Measurements from ENCODE around the gene HHLA2.
"Not testable (repeated sequence)": the region's sequence is repeated elsewhere in the genome, so short reads cannot be mapped to it uniquely, and the experiment has no call there.

The HHLA2 gene

GRCh38 chr3:108343491-108343890 lies 47.1 kb downstream of the HHLA2 start:
- no peak for DNase-seq

- peak; percentile 4 for DNase-seq
Measured at GRCh38 chr3:108345492-108346205, 49.3 kb downstream of the HHLA2 start.

- DNase-seq, result no peak
Measured at GRCh38 chr3:108346301-108347227, 50.2 kb downstream of the HHLA2 start.

- DNase-seq, result no peak
Measured at GRCh38 chr3:108352176-108352575, 55.8 kb downstream of the HHLA2 start.

- DNase-seq, result no peak
Measured at GRCh38 chr3:108354562-108354961, 58.2 kb downstream of the HHLA2 start.

GRCh38 chr3:108357042-108357441 lies 60.7 kb downstream of the HHLA2 start:
- DNase-seq, result no peak

GRCh38 chr3:108359011-108359410 lies 62.7 kb downstream of the HHLA2 start:
- no peak for DNase-seq

GRCh38 chr3:108376026-108376425 lies 79.7 kb downstream of the HHLA2 start:
- no peak for DNase-seq

GRCh38 chr3:108377384-108377783 lies 81.0 kb downstream of the HHLA2 start:
- no peak for DNase-seq

GRCh38 chr3:108378153-108378951 lies 82.0 kb downstream of the HHLA2 start:
- DNase-seq, result no peak

GRCh38 chr3:108378952-108379342 lies 82.6 kb downstream of the HHLA2 start:
- not testable (repeated sequence) for DNase-seq

- no peak for DNase-seq
Measured at GRCh38 chr3:108380128-108380795, 83.9 kb downstream of the HHLA2 start.

GRCh38 chr3:108381529-108382140 lies 85.3 kb downstream of the HHLA2 start:
- DNase-seq, result no peak

- DNase-seq, result no peak
Measured at GRCh38 chr3:108383306-108383705, 87.0 kb downstream of the HHLA2 start.

GRCh38 chr3:108387063-108387462 lies 90.7 kb downstream of the HHLA2 start:
- DNase-seq, result no peak

- DNase-seq, result peak; percentile 31
Measured at GRCh38 chr3:108388136-108389132, 92.1 kb downstream of the HHLA2 start.

- DNase-seq, result no peak
Measured at GRCh38 chr3:108389372-108389771, 93.0 kb downstream of the HHLA2 start.

GRCh38 chr3:108391917-108392593 lies 95.7 kb downstream of the HHLA2 start:
- peak; percentile 58 for DNase-seq

- DNase-seq, result no peak
Measured at GRCh38 chr3:108393128-108393900, 97.0 kb downstream of the HHLA2 start.

Data from fibroblast of skin of right quadriceps (primary cell).